Loucy (cell line): ENCODE measurements around the gene DMXL2.
"Not testable (repeated sequence)": the region's sequence is repeated elsewhere in the genome, so short reads cannot be mapped to it uniquely, and the experiment has no call there.

ENCODE experiments used
- H2AFZ ChIP-seq: fragments of 200-600 bp; sonication (generic); 2 replicates; pipeline ENCODE4 v1.6.0; 2016; ENCODE audit warnings: antibody characterized with exemption, mild to moderate bottlenecking, low read length, moderate library complexity
- H3F3A ChIP-seq: fragments of 200-600 bp; 2 replicates; pipeline ENCODE4 v1.6.0; 2016; ENCODE audit warnings: antibody characterized with exemption, low read depth, mild to moderate bottlenecking
- H3K27me3 ChIP-seq: fragments of 200-600 bp; sonication (generic); 2 replicates; pipeline ENCODE4 v1.6.1; 2014; ENCODE audit warnings: low read length, mild to moderate bottlenecking; ENCODE audit not compliant: insufficient read depth, poor library complexity, severe bottlenecking
- H3K36me3 ChIP-seq: fragments of 200-600 bp; sonication (generic); 2 replicates; pipeline ENCODE4 v1.6.1; 2016; ENCODE audit warnings: low read length; ENCODE audit not compliant: insufficient read depth
- H3K4me1 ChIP-seq: fragments of 200-600 bp; sonication (generic); 2 replicates; pipeline ENCODE4 v1.5.1; 2014; ENCODE audit warnings: low read length, mild to moderate bottlenecking; ENCODE audit not compliant: insufficient read depth, poor library complexity, severe bottlenecking
- H3K4me2 ChIP-seq: fragments of 200-600 bp; sonication (generic); 2 replicates; pipeline ENCODE4 v1.6.0; 2014; ENCODE audit warnings: antibody characterized with exemption, low read length, low read depth, mild to moderate bottlenecking; ENCODE audit not compliant: poor library complexity, severe bottlenecking
- H3K4me3 ChIP-seq: fragments of 200-600 bp; sonication (generic); 2 replicates; pipeline ENCODE4 v1.5.1; 2014; ENCODE audit warnings: low read length, mild to moderate bottlenecking, mixed read lengths; ENCODE audit not compliant: poor library complexity, severe bottlenecking
- H3K79me2 ChIP-seq: fragments of 200-600 bp; sonication (generic); 2 replicates; pipeline ENCODE4 v1.6.1; 2014; ENCODE audit warnings: low read length; ENCODE audit not compliant: insufficient read depth
- H3K9ac ChIP-seq: fragments of 200-600 bp; sonication (generic); 2 replicates; pipeline ENCODE4 v1.6.0; 2014; ENCODE audit warnings: mild to moderate bottlenecking, low read depth, low read length, moderate library complexity; ENCODE audit not compliant: poor library complexity, severe bottlenecking
- H3K9me2 ChIP-seq: fragments of 200-600 bp; sonication (generic); replicated peaks from 2 replicates; pipeline ENCODE4 v1.6.1; 2016; ENCODE audit warnings: low read depth, low read length, mixed read lengths
- H3K9me3 ChIP-seq: fragments of 200-600 bp; sonication (generic); 2 replicates; pipeline ENCODE4 v1.6.1; 2014; ENCODE audit warnings: mild to moderate bottlenecking, antibody characterized with exemption, low read length, low read depth; ENCODE audit not compliant: insufficient read depth
- H4K20me1 ChIP-seq: fragments of 200-600 bp; sonication (generic); 2 replicates; pipeline ENCODE4 v1.6.0; 2014; ENCODE audit warnings: antibody characterized with exemption, low read length, mild to moderate bottlenecking; ENCODE audit not compliant: insufficient read depth, poor library complexity, severe bottlenecking
- CTCF ChIP-seq: fragments of 200-600 bp; sonication (generic); conservative IDR thresholded peaks from 2 replicates; pipeline ENCODE4 v1.5.1; 2014; ENCODE audit warnings: mild to moderate bottlenecking, antibody characterized with exemption, low read length
- EZH2phosphoT487 ChIP-seq: fragments of 200-600 bp; IDR thresholded peaks from 2 replicates; pipeline ENCODE4 v1.6.1; 2018; ENCODE audit warnings: antibody characterized with exemption, mild to moderate bottlenecking, moderate library complexity, borderline replicate concordance

Gene DMXL2

GRCh38 chr15:51617886-51618285 lies 4.7 kb downstream of the DMXL2 start:
- no peak overlapping the region for H3K9ac ChIP-seq
- H3F3A ChIP-seq: peaks cover 5% of the 10 kb centered on the region; the same call in 1 of the 2 replicates
- H2AFZ ChIP-seq: no peak overlapping the region
- peaks cover 19% of the 10 kb centered on the region for H4K20me1 ChIP-seq
- peaks cover 72% of the 10 kb centered on the region for H3K79me2 ChIP-seq
- H3K4me2 ChIP-seq: peak overlapping the region; percentile 92
- H3K9me2 ChIP-seq: no peaks in the 10 kb centered on the region
- no peaks in the 10 kb centered on the region for H3K9me3 ChIP-seq
- H3K27me3 ChIP-seq: no peaks in the 10 kb centered on the region
- H3K4me1 ChIP-seq: peaks cover 58% of the 10 kb centered on the region
- no peaks in the 10 kb centered on the region for H3K36me3 ChIP-seq
- no peak for TF ChIP-seq CTCF
- no peak for TF ChIP-seq EZH2phosphoT487
- peak overlapping the region; percentile 86 for H3K4me3 ChIP-seq

GRCh38 chr15:51613951-51614350 lies 8.6 kb downstream of the DMXL2 start:
- Histone ChIP-seq H3K9ac (no peak overlapping the region), H3K9me2 (no peaks in the 10 kb centered on the region), H3F3A (peaks cover 5% of the 10 kb centered on the region; the same call in 1 of the 2 replicates), H3K4me2 (no peak overlapping the region), H3K4me3 (no peak overlapping the region), H3K9me3 (no peaks in the 10 kb centered on the region), H3K4me1 (peaks cover 33% of the 10 kb centered on the region), H3K36me3 (no peaks in the 10 kb centered on the region), H2AFZ (no peak overlapping the region), H3K27me3 (no peaks in the 10 kb centered on the region), H4K20me1 (peaks cover 6% of the 10 kb centered on the region), H3K79me2 (peaks cover 46% of the 10 kb centered on the region)
- TF ChIP-seq CTCF (no peak), EZH2phosphoT487 (no peak)

- not testable (repeated sequence) for H3K27me3 ChIP-seq, H4K20me1 ChIP-seq, H3K9me2 ChIP-seq, H3K9ac ChIP-seq, H3K36me3 ChIP-seq, H3F3A ChIP-seq, H3K4me2 ChIP-seq, H3K4me3 ChIP-seq, H2AFZ ChIP-seq, H3K9me3 ChIP-seq
- H3K79me2 ChIP-seq: peaks cover 36% of the 10 kb centered on the region
- H3K4me1 ChIP-seq: peaks cover 20% of the 10 kb centered on the region
Observed at GRCh38 chr15:51612669-51613068, 9.9 kb downstream of the DMXL2 start.

GRCh38 chr15:51603462-51603948 lies 19.1 kb downstream of the DMXL2 start:
- H3K36me3 ChIP-seq, H3K9me3 ChIP-seq, H4K20me1 ChIP-seq: not testable (repeated sequence)

More at GRCh38 chr15:51603462-51603948, 19.1 kb downstream of the DMXL2 start:
- not testable (repeated sequence) for H3K9ac ChIP-seq, H3K9me2 ChIP-seq, H3F3A ChIP-seq, H3K4me2 ChIP-seq, H2AFZ ChIP-seq, H3K4me3 ChIP-seq, H3K27me3 ChIP-seq
- H3K4me1 ChIP-seq: peaks cover 11% of the 10 kb centered on the region
- peaks cover 44% of the 10 kb centered on the region for H3K79me2 ChIP-seq
